ENCODE results near the gene CERS3. TPM values are rescaled to one million over a fixed set of nuclear protein-coding genes. Genes with fewer than 3 reads are reported as not detected.

The CERS3 gene
- total RNA-seq, 1 donor from 2014 or later: 0.13 TPM

DNA sequence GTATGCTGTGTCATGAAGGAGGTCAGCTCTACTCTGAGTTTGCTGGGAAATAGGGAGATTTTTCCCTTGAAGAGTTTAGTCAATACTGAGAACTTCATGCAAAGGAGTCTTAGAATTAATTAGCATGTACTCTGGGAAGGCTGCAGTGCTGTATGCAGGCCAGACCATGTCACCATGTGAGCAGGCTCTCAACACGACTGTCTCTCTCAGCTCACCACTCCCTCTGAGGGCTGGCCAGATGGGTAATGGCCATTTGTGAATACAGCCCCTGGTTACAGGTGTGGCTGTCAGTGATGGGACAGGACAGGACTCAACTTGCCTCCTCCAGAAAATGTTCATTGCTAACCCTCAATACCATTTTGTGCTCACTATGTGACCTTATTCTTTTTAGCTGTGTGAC lies 5.1 kb upstream of the CERS3 start:
- Mint-ChIP-seq H3K4me3 (no peak overlapping the region), H3K4me1 (peaks cover 13% of the 10 kb centered on the region), H3K27me3 (peaks cover 19% of the 10 kb centered on the region), H3K9me3 (peaks cover 2% of the 10 kb centered on the region), H3K27ac (no peak overlapping the region), H3K36me3 (ENCODE audit: low read depth) (no peaks in the 10 kb centered on the region)
- ChIA-PET POLR2A (no interaction called here), CTCF (no interaction called here)
- ATAC-seq (ENCODE audit: low read depth): no peak
- DNase-seq: no peak
- intact Hi-C loops (cut with micrococcal nuclease): no loop called here
- TF ChIP-seq CTCF (IDR thresholded peaks at IDR 0.05): no peak

DNA sequence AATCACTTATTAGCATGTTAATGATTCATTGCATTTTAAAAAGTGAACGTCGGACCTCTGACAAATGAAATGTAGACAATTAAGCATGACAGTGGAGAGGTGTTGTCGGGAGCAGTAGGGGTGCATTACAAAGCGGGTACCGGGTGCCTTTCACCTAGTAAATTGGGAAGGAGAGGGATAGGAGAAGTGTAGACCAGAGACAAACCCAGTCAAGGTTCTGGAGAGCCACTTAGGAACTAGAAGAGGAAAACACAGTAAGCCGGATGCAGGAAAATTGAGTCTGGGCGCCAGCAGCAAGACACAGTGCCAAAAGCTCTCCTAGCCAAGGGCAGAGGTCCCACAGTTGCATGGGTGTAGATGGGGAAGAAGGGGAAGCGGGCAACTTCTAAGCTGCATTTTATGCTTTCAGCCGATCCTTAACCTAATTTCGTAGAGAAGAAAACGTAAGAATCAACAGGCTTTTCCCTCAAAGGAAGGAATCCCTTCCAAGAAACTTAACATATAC lies 3.1 kb upstream of the CERS3 start:
- ATAC-seq (ENCODE audit: low read depth) (no peak), DNase-seq (no peak)
- CTCF ChIA-PET: no interaction called here
- intact Hi-C loops (cut with micrococcal nuclease): no loop called here
- Mint-ChIP-seq H3K27ac (no peak overlapping the region), H3K9me3 (no peaks in the 10 kb centered on the region), H3K27me3 (peaks cover 19% of the 10 kb centered on the region), H3K4me3 (no peak overlapping the region), H3K4me1 (peaks cover 3% of the 10 kb centered on the region), H3K36me3 (ENCODE audit: low read depth) (no peaks in the 10 kb centered on the region)
- TF ChIP-seq CTCF (IDR thresholded peaks at IDR 0.05): no peak
- POLR2A ChIA-PET: no interaction called here

GRCh38 chr15:100531204-100531603 lies 2.5 kb upstream of the CERS3 start:
- no peak for ATAC-seq (ENCODE audit: low read depth)
- Mint-ChIP-seq H3K36me3 (ENCODE audit: low read depth) (no peaks in the 10 kb centered on the region), H3K4me1 (no peaks in the 10 kb centered on the region), H3K27me3 (peaks cover 19% of the 10 kb centered on the region), H3K27ac (no peak overlapping the region), H3K4me3 (no peak overlapping the region), H3K9me3 (no peaks in the 10 kb centered on the region)
- DNase-seq: no peak
- TF ChIP-seq CTCF (IDR thresholded peaks at IDR 0.05): no peak
- POLR2A ChIA-PET: no interaction called here
- intact Hi-C loops (cut with micrococcal nuclease): no loop called here
- CTCF ChIA-PET: no interaction called here

GRCh38 chr15:100529556-100529955 lies 806 bp upstream of the CERS3 start:
- no peak for ATAC-seq (ENCODE audit: low read depth)
- ChIA-PET CTCF (no interaction called here), POLR2A (no interaction called here)
- no peak for TF ChIP-seq CTCF (IDR thresholded peaks at IDR 0.05)
- Mint-ChIP-seq H3K4me1 (no peaks in the 10 kb centered on the region), H3K9me3 (no peaks in the 10 kb centered on the region), H3K27ac (no peak overlapping the region), H3K27me3 (peaks cover 25% of the 10 kb centered on the region), H3K36me3 (ENCODE audit: low read depth) (no peaks in the 10 kb centered on the region), H3K4me3 (no peak overlapping the region)
- intact Hi-C loops (cut with micrococcal nuclease): no loop called here
- DNase-seq: no peak

DNA sequence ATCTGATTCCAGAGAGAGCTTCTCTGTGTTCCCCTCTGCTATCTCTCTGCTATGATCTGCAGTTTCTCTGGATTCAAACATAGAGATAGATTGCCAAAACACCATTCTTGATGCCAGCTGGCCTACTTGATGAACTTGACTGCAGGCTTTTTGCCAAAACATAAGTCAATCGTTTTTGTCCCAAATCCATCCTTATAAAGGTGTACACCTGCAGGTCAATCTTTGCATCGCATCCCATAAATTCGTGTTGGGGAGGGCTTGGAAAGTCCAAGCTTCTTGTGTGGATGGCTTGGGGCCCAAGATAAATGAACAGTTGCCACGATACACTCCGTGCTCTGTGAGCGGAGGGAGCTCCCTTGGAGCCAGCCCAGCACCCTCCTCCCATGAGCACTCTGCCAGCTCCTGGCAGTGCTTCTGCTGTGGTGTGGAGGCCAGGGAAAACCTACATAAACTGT lies 2.7 kb downstream of the CERS3 start:
- Mint-ChIP-seq H3K9me3 (peaks cover 6% of the 10 kb centered on the region), H3K4me3 (no peak overlapping the region), H3K4me1 (peaks cover 2% of the 10 kb centered on the region), H3K27ac (no peak overlapping the region), H3K36me3 (ENCODE audit: low read depth) (no peaks in the 10 kb centered on the region), H3K27me3 (peaks cover 14% of the 10 kb centered on the region)
- DNase-seq (no peak), ATAC-seq (ENCODE audit: low read depth) (no peak)
- ChIA-PET POLR2A (interaction anchor here (0.7 kb wide), 1 partner anchor 176 kb away, joined by 3 read pairs; no protein-coding TSS in a partner anchor), CTCF (no interaction called here)
- intact Hi-C loops (cut with micrococcal nuclease): no loop called here
- TF ChIP-seq CTCF (IDR thresholded peaks at IDR 0.05): no peak
